Nephron (organoid): ENCODE measurements around the gene XPC.
"Not testable (repeated sequence)": the region's sequence is repeated elsewhere in the genome, so short reads cannot be mapped to it uniquely, and the experiment has no call there.

ENCODE experiments used
- H3K27ac Mint-ChIP-seq, 3 experiments: 2 replicates each; pipeline ENCODE4 v1.8.0; 2020; ENCODE audit warnings: mixed read lengths in 3 of 3, mild to moderate bottlenecking in 2 of 3, moderate library complexity in 1 of 3
- H3K27me3 Mint-ChIP-seq: 2 replicates; pipeline ENCODE4 v1.8.0; 2021; ENCODE audit warnings: low read depth, mild to moderate bottlenecking, moderate library complexity, mixed read lengths
- H3K36me3 Mint-ChIP-seq: 2 replicates; pipeline ENCODE4 v1.8.0; 2020; ENCODE audit warnings: low read depth, mixed read lengths
- H3K4me1 Mint-ChIP-seq: 2 replicates; pipeline ENCODE4 v1.8.0; 2020; ENCODE audit warnings: mixed read lengths
- H3K4me3 Mint-ChIP-seq, 3 experiments: 2 replicates each; pipeline ENCODE4 v1.8.0; 2020; ENCODE audit warnings: mild to moderate bottlenecking in 3 of 3, mixed read lengths in 3 of 3, moderate library complexity in 2 of 3
- H3K9me3 Mint-ChIP-seq: 2 replicates; pipeline ENCODE4 v1.8.0; 2020; ENCODE audit warnings: mixed read lengths
- CTCF ChIP-seq, 3 experiments: fragments of 200-600 bp; sonication (generic); IDR thresholded peaks; one replicate each; pipeline ENCODE4 v1.5.0; 2021; ENCODE audit warnings: antibody characterized with exemption in 3 of 3; ENCODE audit not compliant: unreplicated experiment in 3 of 3

The XPC gene

GRCh38 chr3:14178247-14179113, at the start of gene XPC, which contains the start of gene LSM3:
Gene XPC (minus strand): TSS chr3:14178601. CDS start chr3:14178568, 33 bp downstream.
Gene LSM3 (plus strand): TSS chr3:14178817. CDS start chr3:14178861, 44 bp downstream.
- H3K4me1 Mint-ChIP-seq = peaks cover 43% of the 10 kb centered on the region
- no peaks in the 10 kb centered on the region for H3K27me3 Mint-ChIP-seq
- H3K36me3 Mint-ChIP-seq = peaks cover 20% of the 10 kb centered on the region
- no peak for TF ChIP-seq CTCF (IDR thresholded peaks at IDR 0.05; ENCODE audit: unreplicated experiment in 3 of 3)
- peak within 1 kb of the TSS; percentile 91 to 98 (median 94) for H3K27ac Mint-ChIP-seq
- H3K4me3 Mint-ChIP-seq = peak within 1 kb of the TSS; percentile 92 to 99 (median 92)
- H3K9me3 Mint-ChIP-seq = no peaks in the 10 kb centered on the region

GRCh38 chr3:14227856-14228255, 49.5 kb upstream of the XPC start:
- no peaks in the 10 kb centered on the region for H3K36me3 Mint-ChIP-seq
- no peak overlapping the region for H3K4me3 Mint-ChIP-seq
- peaks cover 17% of the 10 kb centered on the region for H3K27me3 Mint-ChIP-seq
- H3K4me1 Mint-ChIP-seq = peaks cover 19% of the 10 kb centered on the region
- no peak overlapping the region for H3K27ac Mint-ChIP-seq
- no peak for TF ChIP-seq CTCF (IDR thresholded peaks at IDR 0.05; ENCODE audit: unreplicated experiment in 3 of 3)
- H3K9me3 Mint-ChIP-seq = peaks cover 7% of the 10 kb centered on the region

- Mint-ChIP-seq H3K9me3 (peaks cover 18% of the 10 kb centered on the region), H3K27me3 (peaks cover 10% of the 10 kb centered on the region), H3K4me1 (peaks cover 11% of the 10 kb centered on the region)
- H3K27ac Mint-ChIP-seq, H3K36me3 Mint-ChIP-seq, H3K4me3 Mint-ChIP-seq: not testable (repeated sequence)
Measured at GRCh38 chr3:14226351-14226750, 48.0 kb upstream of the XPC start.

DNA sequence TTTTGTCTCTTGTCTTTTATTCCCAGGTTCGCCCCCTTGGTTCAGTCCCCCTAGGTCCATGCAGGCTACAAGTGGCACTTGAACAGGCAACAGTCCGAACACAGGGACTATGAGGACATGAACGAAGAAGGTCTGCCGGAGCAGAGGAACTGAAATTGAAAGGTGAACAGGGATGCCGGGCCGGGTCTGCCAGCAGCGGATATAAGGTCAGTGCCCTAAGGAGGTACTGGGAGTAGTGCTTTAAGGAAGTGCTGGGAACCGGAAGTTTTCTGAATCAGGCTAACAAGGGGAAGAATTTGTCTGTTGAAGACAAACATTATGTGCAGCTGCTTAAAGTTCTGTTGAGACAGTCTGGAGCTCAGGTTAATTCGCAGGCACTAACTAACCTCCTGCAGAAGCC, 47.0 kb upstream of the XPC start:
- Mint-ChIP-seq H3K9me3 (peaks cover 25% of the 10 kb centered on the region), H3K27me3 (peaks cover 10% of the 10 kb centered on the region), H3K36me3 (no peaks in the 10 kb centered on the region)

GRCh38 chr3:14224895-14225294, 46.5 kb upstream of the XPC start:
- H3K27ac Mint-ChIP-seq = no peak overlapping the region
- H3K36me3 Mint-ChIP-seq = no peaks in the 10 kb centered on the region
- H3K4me3 Mint-ChIP-seq = no peak overlapping the region

More for the DNA sequence above, 47.0 kb upstream of the XPC start:
- Mint-ChIP-seq H3K4me3 (no peak overlapping the region), H3K4me1 (peaks cover 11% of the 10 kb centered on the region), H3K27ac (no peak overlapping the region)
- TF ChIP-seq CTCF (IDR thresholded peaks at IDR 0.05; ENCODE audit: unreplicated experiment in 3 of 3) = no peak

GRCh38 chr3:14223595-14223994, 45.2 kb upstream of the XPC start:
- Mint-ChIP-seq H3K4me1 (peaks cover 11% of the 10 kb centered on the region), H3K36me3 (no peaks in the 10 kb centered on the region), H3K9me3 (peaks cover 34% of the 10 kb centered on the region), H3K27ac (no peak overlapping the region), H3K27me3 (peaks cover 10% of the 10 kb centered on the region), H3K4me3 (no peak overlapping the region)
- no peak for TF ChIP-seq CTCF (IDR thresholded peaks at IDR 0.05; ENCODE audit: unreplicated experiment in 3 of 3)

More at GRCh38 chr3:14224895-14225294, 46.5 kb upstream of the XPC start:
- Mint-ChIP-seq H3K4me1 (peaks cover 11% of the 10 kb centered on the region), H3K9me3 (peaks cover 29% of the 10 kb centered on the region), H3K27me3 (peaks cover 10% of the 10 kb centered on the region)
- no peak for TF ChIP-seq CTCF (IDR thresholded peaks at IDR 0.05; ENCODE audit: unreplicated experiment in 3 of 3)
